Kidney (tissue), 14 donors: ENCODE measurements around the gene AZI2. TPM values are rescaled to one million over a fixed set of nuclear protein-coding genes. Genes with fewer than 3 reads are reported as not detected.

Source experiments
- DNase-seq, 5 donors: peaks; one replicate each; pipeline ENCODE4 v3.0.0-alpha.2; 2013 to 2020
- FAIRE-seq: peaks from 2 replicates; lab custom pipeline; 2012; peaks lifted over from hg19 to GRCh38; lab: Jason Lieb, UNC
- H3K27ac ChIP-seq, 2 donors: one replicate each; pipeline ENCODE4 v1.7.0; 2013; ENCODE audit warnings: low read depth in 2 of 2, low read length in 2 of 2, inconsistent platforms in 1 of 2
- H3K27me3 ChIP-seq: one replicate; pipeline ENCODE4 v1.7.1; 2013; ENCODE audit warnings: low read length, inconsistent platforms; ENCODE audit not compliant: control insufficient read depth, insufficient read depth
- H3K36me3 ChIP-seq, 3 donors: one replicate each; pipeline versions ENCODE4 v1.7.0 to v1.7.1; 2013; ENCODE audit warnings: low read length in 3 of 3, control low read depth in 1 of 3, inconsistent platforms in 1 of 3; ENCODE audit not compliant: insufficient read depth in 3 of 3, control insufficient read depth in 2 of 3
- H3K4me1 ChIP-seq, 3 donors: one replicate each; pipeline versions ENCODE4 v1.7.0 to v1.7.1; 2013; ENCODE audit warnings: low read length in 3 of 3, inconsistent platforms in 1 of 3, low read depth in 1 of 3; ENCODE audit not compliant: control insufficient read depth in 2 of 3, insufficient read depth in 2 of 3
- H3K4me3 ChIP-seq, 3 donors: one replicate each; pipeline versions ENCODE4 v1.7.0 to v1.8.1; 2013; ENCODE audit warnings: low read length in 3 of 3, control low read depth in 1 of 3, inconsistent platforms in 1 of 3
- H3K9ac ChIP-seq, 3 donors: one replicate each; pipeline versions ENCODE4 v1.7.0 to v1.7.1; 2013; ENCODE audit warnings: low read length in 3 of 3, control low read depth in 1 of 3, inconsistent platforms in 1 of 3
- H3K9me3 ChIP-seq, 3 donors: one replicate each; pipeline versions ENCODE4 v1.7.0 to v1.7.1; 2013; ENCODE audit warnings: low read length in 3 of 3, control low read depth in 1 of 3, inconsistent platforms in 1 of 3; ENCODE audit not compliant: control insufficient read depth in 2 of 3, insufficient read depth in 1 of 3
- CTCF ChIP-seq: IDR thresholded peaks from 3 replicates; pipeline ENCODE4 v1.5.1; 2012; ENCODE audit warnings: mild to moderate bottlenecking, moderate library complexity, borderline replicate concordance; ENCODE audit not compliant: insufficient read depth; ENCODE audit errors: extremely low read depth
- intact Hi-C: fragments of 100-400 bp; cut with DNase I; formaldehyde crosslinking; loops from one replicate; pipeline ENCODE4 v1.11.1; 2022
- polyA plus RNA-seq: library from polyadenylated mRNA; stranded (reverse); fragments of 350-450 nt; fragmentation: Illumina TruSeq; extraction: RNeasy Lipid Tissue Mini Kit (QIAGEN cat#74804); gene quantifications from one replicate; pipeline ENCODE4 v1.2.3, GENCODE V29; 2014; ENCODE audit warnings: low read depth, low replicate concordance; ENCODE audit not compliant: insufficient read depth
- total RNA-seq: library from RNA; stranded (reverse); fragmentation: NEBNext Ultra II Directional; extraction: Animal tissue kit (Norgen Biotek cat#: 25700); gene quantifications from one replicate; pipeline ENCODE4 v1.2.1, GENCODE V29; 2021
- donor health status: control.
- donor health status: control.
- donor health status: control.
- donor health status: control.
- donor health status: control.
- donor health status: DM: yes; HTN: yes; CAD: no.
- donor health status: Normal renal cell carcinoma (clear cell type).

AZI2 gene
- total and polyA plus RNA-seq, 2 donors from 2014 or later, result 38.2 to 59.0 TPM

DNA sequence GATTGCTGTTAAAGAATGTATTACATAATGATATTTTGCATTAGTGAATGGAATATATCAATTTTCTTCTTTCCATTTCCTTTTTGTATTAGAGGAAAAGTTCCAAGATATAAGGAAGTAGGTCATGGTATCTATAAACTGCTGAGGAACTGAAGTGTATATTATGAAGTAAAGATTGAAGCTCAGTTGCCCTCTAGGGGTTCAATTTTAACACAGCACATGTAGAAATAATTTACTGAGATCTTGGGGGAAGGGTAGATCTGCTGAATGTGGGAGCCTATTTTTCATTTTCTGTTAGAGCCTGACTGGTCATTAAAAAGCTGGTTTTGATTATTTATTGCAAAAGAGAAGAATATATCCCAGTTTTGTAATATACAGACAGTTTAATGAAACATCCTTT is 62.0 kb downstream of the AZI2 start:
- H3K9me3 ChIP-seq, result peaks cover 0 to 4% (median 0%) of the 10 kb centered on the region in 3 donors
- DNase-seq (peak in 2 of 5 donors; percentile 41 to 62), FAIRE-seq (peak; percentile 94)
- H3K27ac ChIP-seq, result no peak overlapping the region
- peak; percentile 62 for TF ChIP-seq CTCF
- H3K9ac ChIP-seq, result no peak overlapping the region
- peaks cover 0 to 3% (median 0%) of the 10 kb centered on the region in 3 donors for H3K36me3 ChIP-seq
- H3K4me1 ChIP-seq, result peaks cover 0 to 2% (median 0%) of the 10 kb centered on the region in 3 donors
- H3K27me3 ChIP-seq, result no peaks in the 10 kb centered on the region
- intact Hi-C loops, result no loop called here
- no peak overlapping the region for H3K4me3 ChIP-seq

GRCh38 chr3:28280781-28281180 is 67.8 kb downstream of the AZI2 start:
- DNase-seq, result no peak
- TF ChIP-seq CTCF, result no peak
- intact Hi-C loops, result no loop called here
- no peak overlapping the region for H3K4me3 ChIP-seq
- H3K27me3 ChIP-seq, result no peaks in the 10 kb centered on the region
- no peaks in the 10 kb centered on the region for H3K36me3 ChIP-seq
- no peak for FAIRE-seq
- H3K9ac ChIP-seq, result no peak overlapping the region
- no peaks in the 10 kb centered on the region for H3K9me3 ChIP-seq
- peaks cover 0 to 2% (median 0%) of the 10 kb centered on the region in 3 donors for H3K4me1 ChIP-seq
- no peak overlapping the region for H3K27ac ChIP-seq

- no peaks in the 10 kb centered on the region for H3K36me3 ChIP-seq
- no peak overlapping the region for H3K27ac ChIP-seq
- intact Hi-C loops, result no loop called here
- no peak overlapping the region for H3K9ac ChIP-seq
- no peaks in the 10 kb centered on the region for H3K9me3 ChIP-seq
- no peak for TF ChIP-seq CTCF
- H3K4me3 ChIP-seq, result no peak overlapping the region
- DNase-seq (no peak), FAIRE-seq (no peak)
- no peaks in the 10 kb centered on the region for H3K27me3 ChIP-seq
- peaks cover 0 to 2% (median 0%) of the 10 kb centered on the region in 3 donors for H3K4me1 ChIP-seq
Observed at GRCh38 chr3:28279770-28280169, 68.9 kb downstream of the AZI2 start.

- Histone ChIP-seq H3K27ac (no peak overlapping the region), H3K9me3 (no peaks in the 10 kb centered on the region), H3K36me3 (peaks cover 0 to under 1% (median 0%) of the 10 kb centered on the region in 3 donors), H3K9ac (no peak overlapping the region), H3K4me3 (no peak overlapping the region), H3K4me1 (peaks cover 0 to 2% (median 0%) of the 10 kb centered on the region in 3 donors), H3K27me3 (no peaks in the 10 kb centered on the region)
- no peak for TF ChIP-seq CTCF
- FAIRE-seq (no peak), DNase-seq (no peak)
- intact Hi-C loops, result no loop called here
Observed at GRCh38 chr3:28278918-28279317, 69.7 kb downstream of the AZI2 start.
